ENCODE measurements around the gene LPIN3. TPM values are rescaled to one million over a fixed set of nuclear protein-coding genes. Genes with fewer than 3 reads are reported as not detected.

Gene LPIN3
- total RNA-seq, 4 donors from 2014 or later, result 85.0 to 320 (median 222) TPM

DNA sequence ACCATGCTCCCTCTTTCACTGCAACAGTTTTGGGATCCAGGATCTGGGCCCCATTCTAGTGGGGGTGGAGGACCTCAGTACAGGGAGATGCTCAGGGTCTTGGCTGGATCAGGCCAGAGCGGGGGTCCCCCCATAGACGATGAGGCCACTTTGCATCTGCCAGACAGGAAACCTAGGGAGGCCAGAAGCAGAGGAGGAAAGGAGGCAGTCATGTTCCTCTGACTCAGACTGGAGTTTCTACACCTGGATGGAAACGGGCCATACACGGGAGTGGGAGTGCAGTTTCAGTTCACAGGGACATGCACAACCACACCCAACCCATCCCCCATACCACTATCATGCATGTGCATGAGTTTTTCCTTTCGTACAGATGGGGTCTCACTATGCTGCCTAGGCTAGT is 29.6 kb downstream of the LPIN3 start:
- H3K9me3 ChIP-seq, result no peaks in the 10 kb centered on the region
- no peaks in the 10 kb centered on the region for H3K36me3 ChIP-seq
- peaks cover 0 to 14% (median 0%) of the 10 kb centered on the region in 4 donors for H3K4me1 ChIP-seq
- no peak for DNase-seq
- no peak overlapping the region for H3K27ac ChIP-seq
- TF ChIP-seq, protein P1, sequence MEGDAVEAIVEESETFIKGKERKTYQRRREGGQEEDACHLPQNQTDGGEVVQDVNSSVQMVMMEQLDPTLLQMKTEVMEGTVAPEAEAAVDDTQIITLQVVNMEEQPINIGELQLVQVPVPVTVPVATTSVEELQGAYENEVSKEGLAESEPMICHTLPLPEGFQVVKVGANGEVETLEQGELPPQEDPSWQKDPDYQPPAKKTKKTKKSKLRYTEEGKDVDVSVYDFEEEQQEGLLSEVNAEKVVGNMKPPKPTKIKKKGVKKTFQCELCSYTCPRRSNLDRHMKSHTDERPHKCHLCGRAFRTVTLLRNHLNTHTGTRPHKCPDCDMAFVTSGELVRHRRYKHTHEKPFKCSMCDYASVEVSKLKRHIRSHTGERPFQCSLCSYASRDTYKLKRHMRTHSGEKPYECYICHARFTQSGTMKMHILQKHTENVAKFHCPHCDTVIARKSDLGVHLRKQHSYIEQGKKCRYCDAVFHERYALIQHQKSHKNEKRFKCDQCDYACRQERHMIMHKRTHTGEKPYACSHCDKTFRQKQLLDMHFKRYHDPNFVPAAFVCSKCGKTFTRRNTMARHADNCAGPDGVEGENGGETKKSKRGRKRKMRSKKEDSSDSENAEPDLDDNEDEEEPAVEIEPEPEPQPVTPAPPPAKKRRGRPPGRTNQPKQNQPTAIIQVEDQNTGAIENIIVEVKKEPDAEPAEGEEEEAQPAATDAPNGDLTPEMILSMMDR (IDR thresholded peaks at IDR 0.05), result no peak
- no peak for TF ChIP-seq POLR2A (IDR thresholded peaks at IDR 0.05)
- no peak overlapping the region for H3K4me3 ChIP-seq
- peaks cover 0 to 7% of the 10 kb centered on the region in 2 donors for H3K27me3 ChIP-seq

DNA sequence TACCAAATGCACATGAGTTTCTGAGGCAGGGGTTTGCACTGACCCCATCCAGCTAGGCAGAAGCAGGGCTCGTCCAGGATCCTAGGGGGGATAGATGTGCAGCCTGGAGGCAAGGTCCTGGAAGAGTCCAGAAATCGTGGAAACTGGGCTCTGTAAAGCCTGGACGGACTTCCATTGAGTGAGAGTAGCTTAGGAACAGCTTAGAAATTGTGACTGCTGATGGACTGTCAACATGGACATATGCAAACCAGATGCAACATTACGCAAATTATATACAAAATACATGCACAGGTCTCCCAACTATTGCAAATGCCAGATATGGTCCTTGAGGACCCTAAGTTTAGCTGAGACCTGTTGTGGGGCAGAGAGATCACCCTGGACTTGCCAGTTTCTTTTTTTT is 30.8 kb downstream of the LPIN3 start:
- TF ChIP-seq POLR2A (IDR thresholded peaks at IDR 0.05), result no peak
- TF ChIP-seq, protein P1 (IDR thresholded peaks at IDR 0.05), result no peak
- peaks cover 0 to 5% (median 0%) of the 10 kb centered on the region in 4 donors for H3K4me1 ChIP-seq
- H3K27me3 ChIP-seq, result no peaks in the 10 kb centered on the region
- no peak for DNase-seq
- no peak overlapping the region for H3K4me3 ChIP-seq
- H3K36me3 ChIP-seq, result no peaks in the 10 kb centered on the region
- H3K27ac ChIP-seq, result no peak overlapping the region
- no peaks in the 10 kb centered on the region for H3K9me3 ChIP-seq

DNA sequence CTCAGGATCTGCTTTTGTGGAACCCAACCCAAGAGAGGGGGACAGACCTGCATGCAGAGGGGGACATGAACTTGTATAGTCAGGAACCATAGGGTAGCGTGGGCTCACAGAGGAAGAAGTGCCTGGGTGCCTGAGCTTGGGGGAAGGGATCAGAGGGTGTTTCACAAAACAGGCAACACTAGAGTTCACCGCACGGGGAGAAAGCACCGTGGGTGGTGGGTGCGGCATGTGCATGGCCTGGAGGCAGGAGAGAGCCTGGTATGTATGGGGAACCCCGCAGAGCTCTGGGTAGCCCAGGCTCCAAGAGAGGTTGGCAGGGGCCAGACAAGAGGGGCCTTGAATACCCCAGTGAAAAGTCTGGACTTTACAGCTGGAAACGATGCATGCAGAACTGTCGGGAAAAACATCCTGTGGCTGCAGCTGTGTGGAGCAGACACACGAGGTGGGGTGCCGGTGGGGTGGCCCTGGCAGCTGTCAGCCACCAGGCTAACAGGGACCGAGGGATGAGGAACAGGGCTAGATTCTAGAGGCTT is 32.7 kb downstream of the LPIN3 start:
- no peaks in the 10 kb centered on the region for H3K4me1 ChIP-seq
- no peak for TF ChIP-seq POLR2A (IDR thresholded peaks at IDR 0.05)
- no peak overlapping the region for H3K27ac ChIP-seq
- DNase-seq, result no peak
- H3K4me3 ChIP-seq, result no peak overlapping the region
- H3K9me3 ChIP-seq, result no peaks in the 10 kb centered on the region
- no peaks in the 10 kb centered on the region for H3K27me3 ChIP-seq
- no peaks in the 10 kb centered on the region for H3K36me3 ChIP-seq

DNA sequence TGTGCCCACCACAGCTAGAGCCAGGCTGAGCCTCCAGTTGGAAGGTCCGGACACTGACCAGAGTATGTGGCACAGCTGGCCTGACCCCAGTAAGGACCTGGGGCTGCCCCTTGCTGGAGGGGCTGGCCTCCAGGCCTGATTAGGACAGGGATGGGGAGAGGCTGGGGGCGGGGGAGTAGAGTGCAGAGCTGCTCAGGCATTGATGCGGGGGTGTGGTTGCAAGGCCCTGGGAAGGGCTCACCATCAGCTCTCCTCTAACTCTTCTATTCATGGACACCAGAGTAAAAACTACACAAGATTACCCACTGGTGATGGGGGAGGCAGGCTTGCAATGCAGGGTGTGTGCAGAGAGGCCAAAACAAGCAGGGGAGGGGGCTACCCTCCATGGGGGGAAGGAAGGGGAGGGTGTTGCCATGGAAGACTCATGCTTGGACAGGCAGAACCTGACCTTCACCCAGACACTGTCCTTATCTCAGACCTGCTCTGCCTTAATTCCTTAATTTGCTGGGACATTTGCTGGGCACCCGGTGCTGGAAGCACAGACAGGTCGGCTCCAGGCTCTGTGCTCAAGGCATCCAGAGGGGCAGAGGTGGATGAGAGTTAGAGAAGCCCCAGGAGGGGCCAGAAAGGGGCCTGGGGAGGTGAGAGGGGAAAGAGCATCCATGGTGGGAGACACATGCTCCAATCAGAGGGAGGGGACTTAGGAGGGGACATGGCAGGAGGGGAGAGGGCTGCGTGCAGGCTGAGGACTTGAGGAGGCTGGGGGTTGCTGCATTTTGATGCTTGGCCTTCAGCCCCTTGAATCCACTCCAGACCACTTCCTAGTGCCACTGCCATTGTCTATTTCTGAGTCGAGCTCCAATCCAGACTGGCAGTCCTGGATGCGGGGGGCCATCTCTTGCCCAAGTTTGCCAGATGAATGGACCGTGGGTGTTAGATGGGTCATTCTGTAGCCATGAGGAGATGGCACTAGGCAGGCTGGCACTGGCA is 33.6 kb downstream of the LPIN3 start:
- no peak for TF ChIP-seq POLR2A (IDR thresholded peaks at IDR 0.05)
- TF ChIP-seq, protein P1 (IDR thresholded peaks at IDR 0.05), result no peak
- no peak overlapping the region for H3K4me3 ChIP-seq
- no peaks in the 10 kb centered on the region for H3K9me3 ChIP-seq
- H3K36me3 ChIP-seq, result no peaks in the 10 kb centered on the region
- DNase-seq, result no peak
- H3K27ac ChIP-seq, result no peak overlapping the region
- H3K4me1 ChIP-seq, result no peaks in the 10 kb centered on the region
- no peaks in the 10 kb centered on the region for H3K27me3 ChIP-seq

DNA sequence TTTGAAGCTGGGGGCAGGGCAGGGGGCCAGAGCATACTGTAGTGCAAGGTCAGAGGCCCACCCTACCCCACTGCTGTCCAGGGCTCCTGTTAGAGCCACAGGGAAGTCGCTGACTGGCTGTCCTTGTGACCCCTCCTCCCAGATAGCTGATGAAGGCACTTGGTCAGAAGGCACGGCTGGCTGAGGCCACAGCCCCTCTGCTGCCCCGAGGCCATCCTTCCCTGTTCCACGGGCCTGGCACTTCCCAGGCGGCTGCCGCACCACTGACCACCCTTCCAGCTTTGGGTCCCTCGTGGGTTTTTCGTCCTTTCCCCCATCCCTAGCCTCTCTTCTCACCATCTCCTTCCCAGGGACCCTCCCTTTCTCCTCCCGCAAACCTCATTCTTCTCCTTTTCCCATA is 35.2 kb downstream of the LPIN3 start:
- no peak for TF ChIP-seq POLR2A (IDR thresholded peaks at IDR 0.05)
- TF ChIP-seq, protein P1 (IDR thresholded peaks at IDR 0.05), result no peak
- DNase-seq, result no peak

DNA sequence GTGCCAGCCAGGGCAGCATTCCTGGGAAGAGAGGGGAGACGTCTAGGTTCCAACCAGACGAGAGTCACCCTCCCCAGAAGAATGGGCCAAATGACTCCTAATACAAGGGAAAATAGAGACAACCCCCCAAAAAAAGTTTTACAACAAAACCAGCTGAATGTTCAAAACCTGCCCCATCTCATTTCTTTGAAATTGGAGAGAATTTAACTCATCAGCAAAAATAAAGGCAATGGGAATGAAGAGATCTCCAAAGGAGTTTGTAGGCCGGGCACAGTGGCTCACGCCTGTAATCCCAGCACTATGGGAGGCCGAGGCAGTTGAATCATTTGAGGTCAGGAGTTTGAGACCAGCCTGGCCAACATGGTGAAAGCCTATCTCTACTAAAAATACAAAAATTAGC is 35.7 kb downstream of the LPIN3 start:
- H3K36me3 ChIP-seq, result no peaks in the 10 kb centered on the region
- H3K27ac ChIP-seq, result no peak overlapping the region
- no peaks in the 10 kb centered on the region for H3K9me3 ChIP-seq
- no peak overlapping the region for H3K4me3 ChIP-seq
- TF ChIP-seq, protein P1 (IDR thresholded peaks at IDR 0.05), result no peak
- no peak for TF ChIP-seq POLR2A (IDR thresholded peaks at IDR 0.05)
- H3K27me3 ChIP-seq, result no peaks in the 10 kb centered on the region
- no peak for DNase-seq
- H3K4me1 ChIP-seq, result no peaks in the 10 kb centered on the region

More for the DNA sequence above, 35.2 kb downstream of the LPIN3 start:
- Histone ChIP-seq H3K27me3 (no peaks in the 10 kb centered on the region), H3K4me1 (no peaks in the 10 kb centered on the region), H3K36me3 (no peaks in the 10 kb centered on the region), H3K4me3 (no peak overlapping the region), H3K9me3 (no peaks in the 10 kb centered on the region), H3K27ac (no peak overlapping the region)

Data from Peyer's patch (tissue), 4 donors.